HEK293 (cell line): ENCODE measurements around the gene VANGL2.

Experiments used
- ZBTB1 ChIP-seq: fragments of 450-650 bp; formaldehyde crosslinking; IDR thresholded peaks from 2 replicates; pipeline ENCODE4 v1.5.1; 2016; ENCODE audit warnings: missing biosample characterization, missing genetic modification characterization
- ZNF138 ChIP-seq: fragments of 450-650 bp; formaldehyde crosslinking; IDR thresholded peaks from 2 replicates; pipeline ENCODE4 v1.5.1; 2016; ENCODE audit warnings: missing biosample characterization, missing genetic modification characterization, borderline replicate concordance
- ZNF175 ChIP-seq: fragments of 450-650 bp; formaldehyde crosslinking; IDR thresholded peaks from 2 replicates; pipeline ENCODE4 v1.5.1; 2016; ENCODE audit warnings: missing biosample characterization, missing genetic modification characterization
- ZNF221 ChIP-seq: fragments of 450-650 bp; formaldehyde crosslinking; IDR thresholded peaks from 2 replicates; pipeline ENCODE4 v1.5.1; 2017; ENCODE audit warnings: missing biosample characterization, missing genetic modification characterization, borderline replicate concordance
- ZNF341 ChIP-seq: fragments of 450-650 bp; formaldehyde crosslinking; IDR thresholded peaks from 2 replicates; pipeline ENCODE4; 2016; ENCODE audit warnings: low read depth, missing biosample characterization, missing genetic modification characterization
- ZNF404 ChIP-seq: fragments of 450-650 bp; formaldehyde crosslinking; IDR thresholded peaks from 2 replicates; pipeline ENCODE4 v1.5.1; 2017; ENCODE audit warnings: missing biosample characterization, missing genetic modification characterization
- ZNF548 ChIP-seq: fragments of 450-650 bp; formaldehyde crosslinking; IDR thresholded peaks from 2 replicates; pipeline ENCODE4 v1.5.1; 2016; ENCODE audit warnings: missing biosample characterization, missing genetic modification characterization
- ZNF76 ChIP-seq: fragments of 450-650 bp; formaldehyde crosslinking; IDR thresholded peaks from 2 replicates; pipeline ENCODE4; 2016; ENCODE audit warnings: low read depth, missing biosample characterization, missing genetic modification characterization, borderline replicate concordance
- ZSCAN30 ChIP-seq: fragments of 450-650 bp; IDR thresholded peaks from 2 replicates; pipeline ENCODE4 v1.5.1; 2018; ENCODE audit warnings: missing biosample characterization, mild to moderate bottlenecking, missing genetic modification characterization, moderate library complexity
- TF ChIP-seq, protein P1 (sequence below): fragments of 450-650 bp; formaldehyde crosslinking; IDR thresholded peaks from 2 replicates; pipeline ENCODE4 v1.5.1; 2016; ENCODE audit warnings: missing biosample characterization, missing genetic modification characterization

DNA sequence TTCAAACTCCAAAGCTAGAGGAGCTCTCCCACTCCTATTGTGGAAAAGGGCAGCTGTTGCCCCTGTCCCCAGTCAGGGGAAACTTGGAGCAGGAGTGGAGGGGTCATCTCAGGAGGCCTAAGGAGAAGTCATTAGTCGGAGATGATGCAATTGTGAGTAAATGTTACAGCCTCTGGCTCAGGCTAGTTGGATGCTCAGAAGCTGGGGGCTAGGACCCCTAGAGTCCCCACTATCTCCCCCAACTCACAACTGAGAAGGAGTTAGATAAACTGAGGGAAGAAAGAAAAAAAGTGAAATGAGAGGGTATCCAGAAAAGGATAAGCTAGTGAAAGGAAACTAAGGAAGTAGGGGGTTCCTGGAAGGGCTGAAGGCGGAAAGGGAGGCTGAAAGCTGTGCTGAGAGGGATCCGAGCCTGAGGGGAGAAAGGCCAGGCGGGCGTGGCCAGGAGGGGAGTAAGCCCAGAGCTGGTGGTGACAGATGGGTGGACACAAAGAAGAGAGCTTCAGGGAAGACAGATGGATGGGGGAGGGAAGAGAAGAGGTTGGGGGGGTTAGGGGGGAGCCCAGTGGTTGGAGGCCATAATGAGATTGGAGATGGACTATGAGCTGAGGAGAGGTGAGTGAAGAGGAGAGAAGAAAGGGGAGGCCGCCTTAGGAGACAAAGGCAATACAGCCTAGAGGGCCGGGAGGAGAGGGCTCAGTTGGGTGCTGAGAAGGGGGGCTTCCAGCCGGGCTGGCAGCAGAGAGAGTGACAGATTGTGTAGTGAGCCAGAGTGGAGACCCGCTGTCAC lies 38.0 kb upstream of the VANGL2 start:
- TF ChIP-seq ZNF76 (tag by site-specific recombination) (no peak), ZNF138 (tag by site-specific recombination) (no peak), ZSCAN30 (tag by site-specific recombination) (no peak), ZNF404 (tag by site-specific recombination) (no peak), ZBTB1 (tag by site-specific recombination) (no peak), ZNF341 (peak; percentile 89), ZNF548 (tag by site-specific recombination) (no peak), ZNF175 (tag by site-specific recombination) (no peak), ZNF221 (tag by site-specific recombination) (no peak)
- TF ChIP-seq, protein P1, sequence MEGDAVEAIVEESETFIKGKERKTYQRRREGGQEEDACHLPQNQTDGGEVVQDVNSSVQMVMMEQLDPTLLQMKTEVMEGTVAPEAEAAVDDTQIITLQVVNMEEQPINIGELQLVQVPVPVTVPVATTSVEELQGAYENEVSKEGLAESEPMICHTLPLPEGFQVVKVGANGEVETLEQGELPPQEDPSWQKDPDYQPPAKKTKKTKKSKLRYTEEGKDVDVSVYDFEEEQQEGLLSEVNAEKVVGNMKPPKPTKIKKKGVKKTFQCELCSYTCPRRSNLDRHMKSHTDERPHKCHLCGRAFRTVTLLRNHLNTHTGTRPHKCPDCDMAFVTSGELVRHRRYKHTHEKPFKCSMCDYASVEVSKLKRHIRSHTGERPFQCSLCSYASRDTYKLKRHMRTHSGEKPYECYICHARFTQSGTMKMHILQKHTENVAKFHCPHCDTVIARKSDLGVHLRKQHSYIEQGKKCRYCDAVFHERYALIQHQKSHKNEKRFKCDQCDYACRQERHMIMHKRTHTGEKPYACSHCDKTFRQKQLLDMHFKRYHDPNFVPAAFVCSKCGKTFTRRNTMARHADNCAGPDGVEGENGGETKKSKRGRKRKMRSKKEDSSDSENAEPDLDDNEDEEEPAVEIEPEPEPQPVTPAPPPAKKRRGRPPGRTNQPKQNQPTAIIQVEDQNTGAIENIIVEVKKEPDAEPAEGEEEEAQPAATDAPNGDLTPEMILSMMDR (tag by site-specific recombination) = no peak
